Kidney tubule cell (primary cell): ENCODE data around the gene TNF.

Experiments used
- DNase-seq: peaks from one replicate; pipeline ENCODE4 v3.0.0-alpha.2; 2018; ENCODE audit warnings: low spot score

TNF gene

GRCh38 chr6:31573239-31574105 lies 1.9 kb upstream of the TNF start:
- DNase-seq, result peak; percentile 17

DNA sequence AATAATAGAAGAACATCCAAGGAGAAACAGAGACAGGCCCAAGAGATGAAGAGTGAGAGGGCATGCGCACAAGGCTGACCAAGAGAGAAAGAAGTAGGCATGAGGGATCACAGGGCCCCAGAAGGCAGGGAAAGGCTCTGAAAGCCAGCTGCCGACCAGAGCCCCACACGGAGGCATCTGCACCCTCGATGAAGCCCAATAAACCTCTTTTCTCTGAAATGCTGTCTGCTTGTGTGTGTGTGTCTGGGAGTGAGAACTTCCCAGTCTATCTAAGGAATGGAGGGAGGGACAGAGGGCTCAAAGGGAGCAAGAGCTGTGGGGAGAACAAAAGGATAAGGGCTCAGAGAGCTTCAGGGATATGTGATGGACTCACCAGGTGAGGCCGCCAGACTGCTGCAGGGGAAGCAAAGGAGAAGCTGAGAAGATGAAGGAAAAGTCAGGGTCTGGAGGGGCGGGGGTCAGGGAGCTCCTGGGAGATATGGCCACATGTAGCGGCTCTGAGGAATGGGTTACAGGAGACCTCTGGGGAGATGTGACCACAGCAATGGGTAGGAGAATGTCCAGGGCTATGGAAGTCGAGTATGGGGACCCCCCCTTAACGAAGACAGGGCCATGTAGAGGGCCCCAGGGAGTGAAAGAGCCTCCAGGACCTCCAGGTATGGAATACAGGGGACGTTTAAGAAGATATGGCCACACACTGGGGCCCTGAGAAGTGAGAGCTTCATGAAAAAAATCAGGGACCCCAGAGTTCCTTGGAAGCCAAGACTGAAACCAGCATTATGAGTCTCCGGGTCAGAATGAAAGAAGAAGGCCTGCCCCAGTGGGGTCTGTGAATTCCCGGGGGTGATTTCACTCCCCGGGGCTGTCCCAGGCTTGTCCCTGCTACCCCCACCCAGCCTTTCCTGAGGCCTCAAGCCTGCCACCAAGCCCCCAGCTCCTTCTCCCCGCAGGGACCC lies 981 bp upstream of the TNF start:
- no peak for DNase-seq

DNA sequence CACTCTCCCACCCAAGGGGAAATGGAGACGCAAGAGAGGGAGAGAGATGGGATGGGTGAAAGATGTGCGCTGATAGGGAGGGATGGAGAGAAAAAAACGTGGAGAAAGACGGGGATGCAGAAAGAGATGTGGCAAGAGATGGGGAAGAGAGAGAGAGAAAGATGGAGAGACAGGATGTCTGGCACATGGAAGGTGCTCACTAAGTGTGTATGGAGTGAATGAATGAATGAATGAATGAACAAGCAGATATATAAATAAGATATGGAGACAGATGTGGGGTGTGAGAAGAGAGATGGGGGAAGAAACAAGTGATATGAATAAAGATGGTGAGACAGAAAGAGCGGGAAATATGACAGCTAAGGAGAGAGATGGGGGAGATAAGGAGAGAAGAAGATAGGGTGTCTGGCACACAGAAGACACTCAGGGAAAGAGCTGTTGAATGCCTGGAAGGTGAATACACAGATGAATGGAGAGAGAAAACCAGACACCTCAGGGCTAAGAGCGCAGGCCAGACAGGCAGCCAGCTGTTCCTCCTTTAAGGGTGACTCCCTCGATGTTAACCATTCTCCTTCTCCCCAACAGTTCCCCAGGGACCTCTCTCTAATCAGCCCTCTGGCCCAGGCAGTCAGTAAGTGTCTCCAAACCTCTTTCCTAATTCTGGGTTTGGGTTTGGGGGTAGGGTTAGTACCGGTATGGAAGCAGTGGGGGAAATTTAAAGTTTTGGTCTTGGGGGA lies 754 bp downstream of the TNF start:
- DNase-seq, result peak; percentile 7

DNA sequence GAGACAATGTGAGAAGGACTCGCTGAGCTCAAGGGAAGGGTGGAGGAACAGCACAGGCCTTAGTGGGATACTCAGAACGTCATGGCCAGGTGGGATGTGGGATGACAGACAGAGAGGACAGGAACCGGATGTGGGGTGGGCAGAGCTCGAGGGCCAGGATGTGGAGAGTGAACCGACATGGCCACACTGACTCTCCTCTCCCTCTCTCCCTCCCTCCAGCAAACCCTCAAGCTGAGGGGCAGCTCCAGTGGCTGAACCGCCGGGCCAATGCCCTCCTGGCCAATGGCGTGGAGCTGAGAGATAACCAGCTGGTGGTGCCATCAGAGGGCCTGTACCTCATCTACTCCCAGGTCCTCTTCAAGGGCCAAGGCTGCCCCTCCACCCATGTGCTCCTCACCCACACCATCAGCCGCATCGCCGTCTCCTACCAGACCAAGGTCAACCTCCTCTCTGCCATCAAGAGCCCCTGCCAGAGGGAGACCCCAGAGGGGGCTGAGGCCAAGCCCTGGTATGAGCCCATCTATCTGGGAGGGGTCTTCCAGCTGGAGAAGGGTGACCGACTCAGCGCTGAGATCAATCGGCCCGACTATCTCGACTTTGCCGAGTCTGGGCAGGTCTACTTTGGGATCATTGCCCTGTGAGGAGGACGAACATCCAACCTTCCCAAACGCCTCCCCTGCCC lies 1.7 kb downstream of the TNF start:
- peak; percentile 8 for DNase-seq

GRCh38 chr6:31577579-31577966 lies 2.2 kb downstream of the TNF start:
- peak; percentile 7 for DNase-seq

GRCh38 chr6:31578184-31579118 lies 3.1 kb downstream of the TNF start:
- peak; percentile 97 for DNase-seq

DNA sequence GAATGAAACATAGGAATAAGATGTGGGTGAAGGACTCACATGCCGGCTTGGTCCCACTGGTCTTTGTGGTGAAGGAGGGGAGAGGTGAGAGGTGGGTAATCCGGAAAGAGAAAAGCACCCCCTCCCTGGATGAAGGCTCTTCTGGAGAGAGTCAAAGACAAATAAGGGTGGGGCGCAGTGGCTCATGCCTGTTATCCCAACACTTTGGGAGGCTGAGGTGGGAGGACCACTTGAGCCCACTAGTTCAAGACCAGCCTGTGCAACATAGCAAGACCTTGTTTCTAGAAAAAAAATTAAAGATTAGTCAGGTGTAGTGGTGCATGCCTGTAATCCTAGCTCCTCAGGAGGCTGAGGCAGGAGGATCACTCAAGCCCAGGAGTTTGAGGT lies 3.7 kb downstream of the TNF start:
- DNase-seq, result peak; percentile 46

DNA sequence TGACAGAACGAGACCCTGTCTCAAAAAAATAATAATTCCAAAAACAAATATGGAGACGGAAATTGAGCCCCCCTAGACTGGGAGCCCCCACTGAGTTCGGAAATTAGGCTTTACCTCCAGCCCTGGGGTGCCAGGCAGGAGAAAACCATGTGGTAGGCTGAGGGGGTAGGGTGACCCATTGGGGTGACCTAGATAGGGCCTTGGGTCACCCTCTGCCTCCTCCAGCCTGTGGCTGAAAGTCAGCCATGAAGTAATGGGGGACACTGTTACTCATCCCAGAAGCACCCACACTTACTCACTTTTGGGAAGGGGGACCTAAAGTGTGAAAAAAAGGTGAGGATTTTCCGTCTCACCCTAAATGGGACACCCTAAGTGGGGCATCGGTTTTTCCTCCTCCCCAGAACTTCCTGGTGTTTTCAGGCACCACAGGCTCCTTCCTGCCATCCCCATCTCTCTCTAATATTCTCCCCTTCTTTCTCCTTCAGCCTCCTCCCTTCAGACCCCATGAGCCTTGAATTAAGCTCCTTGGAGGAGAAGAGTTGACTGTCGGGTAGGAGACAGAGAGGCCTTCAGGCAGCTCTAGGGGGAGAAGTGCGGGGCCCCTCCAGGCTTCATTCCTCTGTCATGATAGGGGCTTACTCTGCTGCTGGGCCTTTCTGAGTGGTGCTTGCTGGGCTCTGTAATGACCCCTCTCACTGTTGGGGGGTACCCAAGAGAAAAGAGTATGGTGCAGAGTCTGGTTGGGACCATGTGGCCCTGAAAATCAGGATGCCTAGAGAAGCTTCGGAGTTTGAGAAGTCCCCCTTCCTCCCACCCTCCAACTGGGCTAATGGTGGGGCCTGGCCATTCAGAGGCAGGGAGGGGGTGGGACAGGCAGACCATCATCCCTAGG lies 4.4 kb downstream of the TNF start:
- DNase-seq, result peak; percentile 9

DNA sequence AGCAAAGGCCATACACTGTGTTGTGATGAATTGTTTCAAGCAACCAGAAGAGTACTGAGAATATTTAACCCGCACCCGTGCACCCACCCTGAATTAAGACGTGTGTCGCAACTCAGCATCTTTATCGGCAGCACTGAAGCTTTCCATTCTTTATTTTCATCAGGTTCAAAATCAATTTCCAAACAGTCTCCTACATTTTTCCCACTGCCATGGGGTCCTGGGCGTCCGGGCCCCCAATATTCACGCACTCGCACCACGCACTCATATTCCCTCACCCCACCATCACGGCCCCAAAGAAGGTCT lies 5.0 kb downstream of the TNF start:
- DNase-seq, result peak; percentile 3

DNA sequence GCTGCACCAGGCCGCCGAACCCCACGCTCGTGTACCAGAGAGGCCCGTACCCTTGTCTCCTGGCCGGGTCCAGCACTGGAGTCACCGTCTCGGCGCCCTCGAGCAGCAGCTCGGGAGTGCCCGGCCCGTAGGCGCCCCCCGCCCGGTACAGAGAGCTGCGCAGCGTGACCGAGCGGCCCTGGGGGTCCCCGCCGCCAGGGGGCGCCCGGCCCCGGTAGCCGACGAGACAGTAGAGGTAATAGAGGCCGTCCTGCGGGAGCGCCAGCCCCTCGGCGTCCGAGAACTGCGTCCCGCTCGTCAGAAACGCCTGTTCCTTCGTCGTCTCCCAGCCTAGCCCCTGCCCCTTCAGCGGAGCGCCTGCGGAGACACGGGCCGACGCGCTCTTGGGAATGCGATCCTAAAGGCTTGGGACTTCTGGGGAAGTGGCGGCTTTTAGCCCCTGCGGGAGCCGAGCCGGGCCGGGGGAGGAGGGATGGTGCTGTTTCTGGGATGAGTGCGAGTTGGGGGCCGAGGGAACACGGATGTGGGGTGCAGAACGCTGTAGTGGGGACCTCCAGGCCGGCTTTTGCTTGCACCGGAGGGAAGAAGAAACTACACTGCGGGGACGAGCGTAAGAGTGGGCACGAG lies 5.6 kb downstream of the TNF start:
- peak; percentile 81 for DNase-seq

GRCh38 chr6:31581434-31582229 lies 6.3 kb downstream of the TNF start:
- DNase-seq, result peak; percentile 27

DNA sequence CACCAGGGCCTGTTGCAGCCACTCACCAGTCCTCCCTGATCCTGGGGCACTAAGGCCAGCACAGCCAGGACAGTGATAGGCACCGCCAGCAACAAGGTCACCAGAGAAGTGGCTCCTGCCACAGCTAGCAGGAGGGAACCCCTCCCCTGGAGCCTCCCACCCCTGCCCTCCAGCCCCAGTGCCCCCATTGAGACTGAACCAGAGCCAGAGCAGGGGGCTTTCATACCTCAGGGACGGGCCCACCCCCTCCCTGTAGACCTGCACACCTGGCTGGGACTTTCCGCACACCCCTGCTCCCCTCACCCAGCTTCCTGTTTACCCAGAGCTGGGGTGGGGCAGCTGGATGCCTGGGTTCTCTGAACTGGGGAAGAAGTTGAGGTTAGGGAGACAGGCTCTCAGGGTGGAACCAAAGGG lies 6.9 kb downstream of the TNF start, which contains the start of gene LTB:
Gene LTB, minus strand, starts transcription at position 195 of the 414 bp plus-strand sequence. Its CDS starts 7 bp downstream, at position 188.
- DNase-seq, result peak; percentile 3

GRCh38 chr6:31585491-31585890 lies 10.1 kb downstream of the TNF start:
- peak; percentile 43 for DNase-seq

DNA sequence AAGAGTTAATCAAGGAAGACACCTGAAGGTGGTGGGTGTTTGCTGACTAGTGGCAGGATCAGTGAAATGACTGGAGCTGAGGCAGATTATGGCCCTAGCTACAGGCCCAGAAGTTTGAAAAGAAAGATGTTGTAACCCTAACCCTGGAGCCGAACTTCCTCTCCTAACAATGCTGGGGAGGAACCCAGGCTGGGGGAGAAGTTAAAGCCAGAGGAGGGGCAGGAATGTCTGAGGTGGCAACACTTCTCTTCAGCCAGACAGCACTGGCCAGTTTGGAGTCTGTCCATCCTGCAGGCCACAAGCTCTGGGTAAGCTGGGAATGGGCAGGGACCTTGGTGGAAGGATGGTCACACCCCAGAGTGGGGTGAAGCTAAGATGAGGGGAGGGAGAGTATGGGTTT lies 10.6 kb downstream of the TNF start, which contains the start of gene LST1:
Gene LST1, plus strand, starts transcription at position 270 of the 400 bp plus-strand sequence. CDS start 1,023 bp downstream, outside the sequence.
- no peak for DNase-seq

- no peak for DNase-seq
These were observed 11.4 kb downstream of the TNF start for GRCh38 chr6:31586599-31587281.

GRCh38 chr6:31587791-31588777 lies 12.7 kb downstream of the TNF start:
- no peak for DNase-seq
